ENCODE results near the gene EXO1. TPM values are rescaled to one million over a fixed set of nuclear protein-coding genes. Genes with fewer than 3 reads are reported as not detected.

Gene EXO1
- total and polyA plus RNA-seq, 9 donors, result 0.12 to 1.3 (median 0.63) TPM

GRCh38 chr1:241895013-241895412 is 47.0 kb downstream of the EXO1 start:
- intact Hi-C loops (cut with DNase I), result no loop called here
- 80 to 93% (median 88%) methylated on average over 2 of the region's 2 CpGs for WGBS, 3 donors

GRCh38 chr1:241896670-241896962 is 48.6 kb downstream of the EXO1 start:
- Histone ChIP-seq H3K4me3 (no peak overlapping the region), H3K4me1 (ENCODE audit: insufficient read depth) (no peaks in the 10 kb centered on the region), H3K36me3 (no peaks in the 10 kb centered on the region), H3K9me3 (no peaks in the 10 kb centered on the region), H3K27me3 (no peaks in the 10 kb centered on the region), H3K27ac (no peak overlapping the region)
- no peak for DNase-seq
- intact Hi-C loops (cut with DNase I), result no loop called here
- TF ChIP-seq CTCF (IDR thresholded peaks at IDR 0.05) (no peak), EP300 (IDR thresholded peaks at IDR 0.05) (no peak), POLR2A (IDR thresholded peaks at IDR 0.05) (no peak)

More at GRCh38 chr1:241895013-241895412, 47.0 kb downstream of the EXO1 start:
- no peak overlapping the region for H3K4me3 ChIP-seq
- no peaks in the 10 kb centered on the region for H3K9me3 ChIP-seq
- H3K27me3 ChIP-seq, result no peaks in the 10 kb centered on the region
- DNase-seq, result no peak
- no peaks in the 10 kb centered on the region for H3K36me3 ChIP-seq
- TF ChIP-seq POLR2A (IDR thresholded peaks at IDR 0.05) (no peak), EP300 (IDR thresholded peaks at IDR 0.05) (no peak), CTCF (IDR thresholded peaks at IDR 0.05) (no peak)
- no peak overlapping the region for H3K27ac ChIP-seq
- H3K4me1 ChIP-seq (ENCODE audit: insufficient read depth), result no peaks in the 10 kb centered on the region

GRCh38 chr1:241899210-241899609 is 51.2 kb downstream of the EXO1 start:
- Histone ChIP-seq H3K4me1 (ENCODE audit: insufficient read depth) (no peaks in the 10 kb centered on the region), H3K27ac (no peak overlapping the region), H3K36me3 (no peaks in the 10 kb centered on the region), H3K27me3 (no peaks in the 10 kb centered on the region), H3K4me3 (no peak overlapping the region), H3K9me3 (no peaks in the 10 kb centered on the region)
- DNase-seq, result no peak
- 83 to 93% (median 84%) methylated on average over 5 of the region's 5 CpGs for WGBS, 3 donors
- TF ChIP-seq POLR2A (IDR thresholded peaks at IDR 0.05) (no peak), CTCF (IDR thresholded peaks at IDR 0.05) (no peak), EP300 (IDR thresholded peaks at IDR 0.05) (no peak)
- intact Hi-C loops (cut with DNase I), result no loop called here

GRCh38 chr1:241900381-241900780 is 52.4 kb downstream of the EXO1 start:
- Histone ChIP-seq H3K4me3 (no peak overlapping the region), H3K9me3 (no peaks in the 10 kb centered on the region), H3K4me1 (ENCODE audit: insufficient read depth) (no peaks in the 10 kb centered on the region), H3K27me3 (no peaks in the 10 kb centered on the region), H3K36me3 (no peaks in the 10 kb centered on the region), H3K27ac (no peak overlapping the region)
- DNase-seq, result no peak
- intact Hi-C loops (cut with DNase I), result loop anchor here in 3 of 4 donors (10.0 kb wide), 2 partner anchors 94 to 104 kb away; partner anchors contain the start of gene MAP1LC3C (in 2 of the 3)
- TF ChIP-seq CTCF (IDR thresholded peaks at IDR 0.05), result no peak
- TF ChIP-seq POLR2A (IDR thresholded peaks at IDR 0.05), result no peak
- TF ChIP-seq EP300 (IDR thresholded peaks at IDR 0.05), result no peak

Measured in ovary (tissue), 9 donors.